H1 (cell line): Measurements from ENCODE around the gene SLC39A9. TPM values are rescaled to one million over a fixed set of nuclear protein-coding genes. Genes with fewer than 3 reads are reported as not detected.

Experiments used
- CTCF ChIA-PET: fragments of 300-600 bp; sonication (Branson Sonifier 250); formaldehyde crosslinking; loops from one replicate; lab custom pipeline; 2021; ENCODE audit not compliant: partially characterized antibody; lab: Charles Lee
- POLR2A ChIA-PET: fragments of 300-600 bp; sonication (Branson Sonifier 250); formaldehyde crosslinking; loops from one replicate; lab custom pipeline; 2021; ENCODE audit warnings: inconsistent platforms; ENCODE audit not compliant: partially characterized antibody; lab: Charles Lee
- DNase-seq, 2 experiments: peaks; one replicate each; pipeline versions ENCODE4 v3.0.0 to v3.0.0-alpha.2; 2010 to 2022; ENCODE audit warnings: low spot score in 2 of 2, low read depth in 1 of 2, mixed read lengths in 1 of 2
- FAIRE-seq: peaks from 2 replicates; lab custom pipeline; 2011; peaks lifted over from hg19 to GRCh38; lab: Jason Lieb, UNC
- H2AFZ ChIP-seq: 2 replicates; pipeline ENCODE4 v1.8.1; 2012; ENCODE audit warnings: low read length, inconsistent platforms
- H2AK5ac ChIP-seq: 2 replicates; pipeline ENCODE4 v1.6.1; 2013; ENCODE audit warnings: low read depth, low read length
- H2BK120ac ChIP-seq: replicated peaks from 2 replicates; pipeline ENCODE3; 2013; ENCODE audit warnings: low read depth, low read length, inconsistent platforms
- H2BK12ac ChIP-seq: 2 replicates; pipeline ENCODE4 v1.6.1; 2013; ENCODE audit warnings: low read depth, low read length
- H2BK15ac ChIP-seq: 2 replicates; pipeline ENCODE4 v1.6.1; 2013; ENCODE audit warnings: low read length
- H2BK20ac ChIP-seq: 2 replicates; pipeline ENCODE4 v1.6.1; 2013; ENCODE audit warnings: low read length
- H2BK5ac ChIP-seq: 2 replicates; pipeline ENCODE4 v1.6.1; 2013; ENCODE audit warnings: low read depth, low read length
- H3K14ac ChIP-seq: 2 replicates; pipeline ENCODE4 v1.6.1; 2013; ENCODE audit warnings: inconsistent platforms; ENCODE audit not compliant: insufficient read length
- H3K18ac ChIP-seq: 2 replicates; pipeline ENCODE4 v1.6.1; 2013; ENCODE audit warnings: low read length; ENCODE audit errors: extremely low read depth
- H3K23ac ChIP-seq: 2 replicates; pipeline ENCODE4 v1.6.1; 2013; ENCODE audit warnings: inconsistent platforms; ENCODE audit not compliant: insufficient read length
- H3K23me2 ChIP-seq: 2 replicates; pipeline ENCODE4 v1.6.1; 2013; ENCODE audit warnings: low read depth, low read length
- H3K27ac ChIP-seq: 2 replicates; pipeline ENCODE4 v1.6.1; 2011; ENCODE audit warnings: low read depth, low read length, inconsistent platforms
- H3K27me3 ChIP-seq, 4 experiments: replicated peaks in 1 of 4; 1 replicate in 1 of 4; 2 replicates in 3 of 4; pipeline versions ENCODE4 v1.6.1 to v1.8.1; 2011 to 2013; ENCODE audit warnings: low read length in 3 of 4, mild to moderate bottlenecking in 3 of 4, inconsistent platforms in 2 of 4, mixed read lengths in 2 of 4, moderate library complexity in 1 of 4; ENCODE audit not compliant: control insufficient read depth in 3 of 4, insufficient read depth in 3 of 4; ENCODE audit errors: extremely low read depth in 1 of 4
- H3K36me3 ChIP-seq, 4 experiments: 2 replicates each; pipeline versions ENCODE4 v1.6.1 to v1.8.1; 2011 to 2013; ENCODE audit warnings: mild to moderate bottlenecking in 4 of 4, low read length in 3 of 4, moderate library complexity in 2 of 4, control low read depth in 1 of 4, inconsistent platforms in 1 of 4; ENCODE audit not compliant: insufficient read depth in 4 of 4, control insufficient read depth in 2 of 4
- H3K4ac ChIP-seq: replicated peaks from 2 replicates; pipeline ENCODE3; 2013; ENCODE audit warnings: low read length, low read depth, mixed read lengths, inconsistent platforms; ENCODE audit not compliant: insufficient read length
- H3K4me1 ChIP-seq, 4 experiments: replicated peaks in 1 of 4; 1 replicate in 1 of 4; 2 replicates in 3 of 4; pipeline versions ENCODE4 v1.6.1 to v1.8.1; 2011 to 2013; ENCODE audit warnings: low read length in 3 of 4, inconsistent platforms in 2 of 4, mixed read lengths in 1 of 4; ENCODE audit not compliant: insufficient read depth in 4 of 4, control insufficient read depth in 3 of 4
- H3K4me2 ChIP-seq, 2 experiments: 2 replicates each; pipeline versions ENCODE4 v1.6.1 to v1.8.1; 2011 to 2013; ENCODE audit warnings: low read depth in 2 of 2, low read length in 2 of 2, control low read depth in 1 of 2, inconsistent platforms in 1 of 2, mild to moderate bottlenecking in 1 of 2; ENCODE audit not compliant: insufficient read depth in 1 of 2
- H3K4me3 ChIP-seq, 4 experiments: fragments of 200-600, 300-600 bp in 1 of 4; sonication (generic), shearing (Covaris generic), sonication (Bioruptor Twin) in 1 of 4; 2 replicates each; pipeline versions ENCODE4 v1.5.1 to v1.8.1; 2011 to 2016; ENCODE audit warnings: low read length in 4 of 4, low read depth in 3 of 4, control low read depth in 2 of 4, inconsistent platforms in 2 of 4, mild to moderate bottlenecking in 2 of 4, mixed read lengths in 1 of 4, moderate library complexity in 1 of 4; ENCODE audit not compliant: insufficient read depth in 2 of 4; ENCODE audit errors: extremely low read depth in 1 of 4
- H3K56ac ChIP-seq: replicated peaks from 2 replicates; pipeline ENCODE3; 2013; ENCODE audit warnings: low read depth, mild to moderate bottlenecking, mixed read lengths, low read length, inconsistent platforms; ENCODE audit not compliant: insufficient read length
- H3K79me1 ChIP-seq: 2 replicates; pipeline ENCODE4 v1.6.1; 2013; ENCODE audit warnings: low read depth, low read length, control low read depth
- H3K79me2 ChIP-seq, 2 experiments: 2 replicates each; pipeline versions ENCODE4 v1.6.1 to v1.8.1; 2012 to 2013; ENCODE audit warnings: low read length in 2 of 2, mild to moderate bottlenecking in 2 of 2, inconsistent platforms in 1 of 2; ENCODE audit not compliant: insufficient read depth in 2 of 2, control insufficient read depth in 1 of 2
- H3K9ac ChIP-seq, 4 experiments: replicated peaks in 1 of 4; 1 replicate in 1 of 4; 2 replicates in 3 of 4; pipeline versions ENCODE4 v1.6.1 to v1.8.1; 2011 to 2013; ENCODE audit warnings: low read depth in 3 of 4, low read length in 3 of 4, control low read depth in 2 of 4, mild to moderate bottlenecking in 2 of 4, moderate library complexity in 2 of 4, inconsistent platforms in 1 of 4; ENCODE audit errors: extremely low read depth in 1 of 4
- H3K9me3 ChIP-seq, 2 experiments: 2 replicates each; pipeline versions ENCODE4 v1.6.1 to v1.8.1; 2012 to 2013; ENCODE audit warnings: mild to moderate bottlenecking in 2 of 2, moderate library complexity in 2 of 2, control low read depth in 1 of 2, inconsistent platforms in 1 of 2, low read depth in 1 of 2, low read length in 1 of 2, mixed read lengths in 1 of 2; ENCODE audit not compliant: insufficient read depth in 2 of 2
- H4K20me1 ChIP-seq, 2 experiments: replicated peaks in 1 of 2; 2 replicates each; pipeline versions ENCODE3 to v1.8.1; 2011 to 2013; ENCODE audit warnings: inconsistent platforms in 2 of 2, low read length in 2 of 2, mild to moderate bottlenecking in 1 of 2; ENCODE audit not compliant: insufficient read depth in 2 of 2, control insufficient read depth in 1 of 2
- H4K5ac ChIP-seq: 2 replicates; pipeline ENCODE4 v1.6.1; 2013; ENCODE audit warnings: low read length, low read depth, mixed read lengths, inconsistent platforms; ENCODE audit not compliant: insufficient read length
- H4K8ac ChIP-seq: 2 replicates; pipeline ENCODE4 v1.8.0; 2013; ENCODE audit warnings: mild to moderate bottlenecking, moderate library complexity, low read length, inconsistent platforms; ENCODE audit not compliant: insufficient read depth; ENCODE audit errors: extremely low read depth
- H4K91ac ChIP-seq: replicated peaks from 2 replicates; pipeline ENCODE3; 2013; ENCODE audit warnings: low read length, mixed read lengths, inconsistent platforms; ENCODE audit not compliant: insufficient read length
- CHD1 ChIP-seq: IDR thresholded peaks from 2 replicates; pipeline ENCODE4 v1.6.1; 2012; ENCODE audit warnings: low read depth, low read length, improper control_type of control experiment
- CREB1 ChIP-seq: IDR thresholded peaks from 2 replicates; pipeline ENCODE4 v1.6.1; 2012; ENCODE audit warnings: inconsistent platforms
- EGR1 ChIP-seq: IDR thresholded peaks from 2 replicates; pipeline ENCODE4 v1.6.1; 2011; ENCODE audit warnings: low read depth, low read length, borderline replicate concordance
- JUND ChIP-seq: IDR thresholded peaks from 2 replicates; pipeline ENCODE4 v1.6.1; 2011; ENCODE audit warnings: mild to moderate bottlenecking, improper control_type of control experiment, low read length
- RBBP5 ChIP-seq: IDR thresholded peaks from 2 replicates; pipeline ENCODE4 v1.7.1; 2012; ENCODE audit warnings: low read depth, mild to moderate bottlenecking, inconsistent platforms, low read length, moderate library complexity, borderline replicate concordance
- SAP30 ChIP-seq: fragments of 300-600 bp; sonication (generic); IDR thresholded peaks from 2 replicates; pipeline ENCODE4 v1.7.1; 2012; ENCODE audit warnings: low read length, moderate library complexity, mild to moderate bottlenecking, inconsistent platforms; ENCODE audit not compliant: insufficient read depth, insufficient replicate concordance
- SP1 ChIP-seq: IDR thresholded peaks from 2 replicates; pipeline ENCODE4 v1.6.1; 2011; ENCODE audit warnings: low read depth, low read length
- TBP ChIP-seq: IDR thresholded peaks from 2 replicates; pipeline ENCODE4 v1.6.1; 2011; ENCODE audit warnings: low read depth, low read length, improper control_type of control experiment
- ZNF274 ChIP-seq: IDR thresholded peaks from 2 replicates; pipeline ENCODE4 v1.7.0; 2012; ENCODE audit warnings: low read length, borderline replicate concordance; ENCODE audit errors: extremely low read depth
- WGBS, 2 experiments: shearing (Covaris generic) in 1 of 2; methylation state at CpG; one replicate each; pipeline versions ENCODE4 v1.1.6 to v1.1.7; 2013 to 2015; ENCODE audit warnings: low lambda C conversion rate in 2 of 2, mixed read lengths in 2 of 2, inconsistent platforms in 1 of 2, low coverage in 1 of 2, missing lambda C conversion rate in 1 of 2; ENCODE audit not compliant: insufficient replicate concordance in 2 of 2, insufficient coverage in 1 of 2, insufficient read length in 1 of 2; ENCODE audit errors: extremely low coverage in 1 of 2, missing lambda C conversion rate in 1 of 2; 5-methylcytosine and 5-hydroxymethylcytosine counted together
- polyA plus RNA-seq, 7 experiments: library from polyadenylated mRNA; depleted of rRNA in 3 of 7; stranded (reverse) in 5 of 7; unstranded in 2 of 7; fragments of >200 nt in 5 of 7; fragments of 200-250 nt in 2 of 7; gene quantifications; 1 replicate in 5 of 7; 2 replicates in 1 of 7; 4 replicates in 1 of 7; pipeline versions ENCODE4 v1.2.1 to v1.2.3, GENCODE V29; 2011 to 2013; ENCODE audit warnings: missing spikeins in 2 of 7, mixed read lengths in 2 of 7
- total RNA-seq: library from RNA; stranded (reverse); fragmentation: NEBNext Ultra II Directional; extraction: Animal tissue kit (Norgen Biotek cat#: 25700); gene quantifications from 2 replicates; pipeline ENCODE4 v1.2.1, GENCODE V29; 2021
- TF ChIP-seq, protein P1 (sequence below): IDR thresholded peaks from 2 replicates; pipeline ENCODE4 v1.6.1; 2012; ENCODE audit warnings: inconsistent platforms
- TF ChIP-seq, protein P2 (sequence below): IDR thresholded peaks from 2 replicates; pipeline ENCODE4 v1.6.1; 2012; ENCODE audit warnings: inconsistent platforms
- TF ChIP-seq, protein P3 (sequence below): IDR thresholded peaks from 2 replicates; pipeline ENCODE4 v1.6.1; 2012; ENCODE audit warnings: low read length, inconsistent platforms

SLC39A9 gene
- total and polyA plus RNA-seq, 2 of the 8 experiments (the other 6 are each of a cell fraction or from before 2014, with no cell fraction given), result 31.0 to 44.2 TPM

DNA sequence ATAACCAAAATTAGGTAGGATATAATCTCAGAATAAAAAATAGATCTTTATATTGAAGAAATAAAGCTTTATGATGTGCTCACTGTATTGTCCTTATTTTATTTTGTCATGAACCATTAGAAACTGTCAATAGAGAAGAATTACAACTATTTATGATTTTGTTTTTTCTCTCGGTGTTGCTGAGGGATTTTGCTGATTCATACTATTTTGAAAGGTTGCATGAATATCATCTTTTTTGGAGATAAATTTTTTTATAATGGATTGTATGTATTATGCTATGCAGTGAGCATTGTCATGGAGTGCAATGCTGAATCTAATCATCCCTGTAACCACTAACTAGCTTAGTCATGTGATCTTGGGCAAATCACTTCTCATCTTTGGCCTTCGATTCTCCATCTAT is 15.0 kb downstream of the SLC39A9 start:
- Histone ChIP-seq H3K27ac (no peak overlapping the region), H2BK12ac (no peak overlapping the region), H3K4me2 (no peak overlapping the region), H3K56ac (no peak overlapping the region), H3K4me1 (no peaks in the 10 kb centered on the region), H4K8ac (no peak overlapping the region), H3K14ac (no peak overlapping the region), H2BK20ac (no peak overlapping the region), H3K4ac (no peak overlapping the region), H3K23me2 (no peaks in the 10 kb centered on the region), H4K5ac (no peak overlapping the region), H2AFZ (no peak overlapping the region), H4K20me1 (peaks cover 0 to 2% of the 10 kb centered on the region in 2 experiments), H3K4me3 (no peak overlapping the region), H2BK120ac (no peak overlapping the region), H3K18ac (no peak overlapping the region), H2AK5ac (no peak overlapping the region), H3K9ac (no peak overlapping the region), H3K9me3 (no peaks in the 10 kb centered on the region), H2BK5ac (no peak overlapping the region), H3K36me3 (no peaks in the 10 kb centered on the region), H3K79me1 (peaks cover 2% of the 10 kb centered on the region; the same call in 1 of the 2 replicates), H2BK15ac (no peak overlapping the region), H3K27me3 (no peaks in the 10 kb centered on the region), H3K23ac (no peak overlapping the region), H4K91ac (no peak overlapping the region), H3K79me2 (peaks cover 0 to 41% of the 10 kb centered on the region in 2 experiments; a peak in 2 of 4 replicates)
- DNase-seq, result no peak
- ChIA-PET CTCF (interaction anchor here (0.7 to 1.2 kb wide), 2 partner anchors 66 to 154 kb away, joined by 3 read pairs; no protein-coding TSS in a partner anchor), POLR2A (interaction anchor here (2.3 kb wide), 1 partner anchor 16 kb away, joined by 12 read pairs; the partner anchor contains the start of genes ERH and SLC39A9)
- 91% methylated on average over 2 of the region's 2 CpGs; no CpG with 5 or more reads in 1 of the 2 experiments for WGBS, 2 experiments
- no peak for FAIRE-seq
- TF ChIP-seq RBBP5 (no peak), ZNF274 (no peak), JUND (no peak), CHD1 (no peak), SP1 (no peak), CREB1 (no peak), EGR1 (no peak), TBP (no peak), SAP30 (no peak)
- TF ChIP-seq, protein P1, sequence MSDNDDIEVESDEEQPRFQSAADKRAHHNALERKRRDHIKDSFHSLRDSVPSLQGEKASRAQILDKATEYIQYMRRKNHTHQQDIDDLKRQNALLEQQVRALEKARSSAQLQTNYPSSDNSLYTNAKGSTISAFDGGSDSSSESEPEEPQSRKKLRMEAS, result no peak
- TF ChIP-seq, protein P2, sequence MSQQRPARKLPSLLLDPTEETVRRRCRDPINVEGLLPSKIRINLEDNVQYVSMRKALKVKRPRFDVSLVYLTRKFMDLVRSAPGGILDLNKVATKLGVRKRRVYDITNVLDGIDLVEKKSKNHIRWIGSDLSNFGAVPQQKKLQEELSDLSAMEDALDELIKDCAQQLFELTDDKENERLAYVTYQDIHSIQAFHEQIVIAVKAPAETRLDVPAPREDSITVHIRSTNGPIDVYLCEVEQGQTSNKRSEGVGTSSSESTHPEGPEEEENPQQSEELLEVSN, result no peak
- TF ChIP-seq, protein P3, sequence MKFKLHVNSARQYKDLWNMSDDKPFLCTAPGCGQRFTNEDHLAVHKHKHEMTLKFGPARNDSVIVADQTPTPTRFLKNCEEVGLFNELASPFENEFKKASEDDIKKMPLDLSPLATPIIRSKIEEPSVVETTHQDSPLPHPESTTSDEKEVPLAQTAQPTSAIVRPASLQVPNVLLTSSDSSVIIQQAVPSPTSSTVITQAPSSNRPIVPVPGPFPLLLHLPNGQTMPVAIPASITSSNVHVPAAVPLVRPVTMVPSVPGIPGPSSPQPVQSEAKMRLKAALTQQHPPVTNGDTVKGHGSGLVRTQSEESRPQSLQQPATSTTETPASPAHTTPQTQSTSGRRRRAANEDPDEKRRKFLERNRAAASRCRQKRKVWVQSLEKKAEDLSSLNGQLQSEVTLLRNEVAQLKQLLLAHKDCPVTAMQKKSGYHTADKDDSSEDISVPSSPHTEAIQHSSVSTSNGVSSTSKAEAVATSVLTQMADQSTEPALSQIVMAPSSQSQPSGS, result no peak
